H9 (cell line): ENCODE measurements around the gene TEX51. TPM values are rescaled to one million over a fixed set of nuclear protein-coding genes. Genes with fewer than 3 reads are reported as not detected.

Experiments used
- DNase-seq: peaks from one replicate; pipeline ENCODE4 v3.0.0-alpha.2; 2017
- H2AFZ ChIP-seq: one replicate; pipeline ENCODE4 v1.6.1; 2013; ENCODE audit warnings: mild to moderate bottlenecking, low read length, control low read depth, moderate library complexity
- H2AK5ac ChIP-seq: 2 replicates; pipeline ENCODE4 v1.6.1; 2013; ENCODE audit warnings: low read length, control low read depth, mixed read lengths; ENCODE audit not compliant: insufficient read length
- H2BK120ac ChIP-seq: one replicate; pipeline ENCODE4 v1.6.1; 2013; ENCODE audit warnings: low read depth, mild to moderate bottlenecking, low read length, control low read depth, inconsistent platforms; ENCODE audit not compliant: poor library complexity, severe bottlenecking
- H2BK12ac ChIP-seq: 2 replicates; pipeline ENCODE4 v1.6.1; 2013; ENCODE audit warnings: low read length, control low read depth, mixed read lengths, low read depth; ENCODE audit not compliant: insufficient read length
- H2BK15ac ChIP-seq: 2 replicates; pipeline ENCODE4 v1.6.1; 2013; ENCODE audit warnings: low read depth, low read length, control low read depth
- H2BK20ac ChIP-seq: one replicate; pipeline ENCODE4 v1.6.1; 2013; ENCODE audit warnings: low read depth, mild to moderate bottlenecking, low read length, control low read depth, inconsistent platforms; ENCODE audit not compliant: poor library complexity, severe bottlenecking
- H2BK5ac ChIP-seq: 2 replicates; pipeline ENCODE4 v1.6.1; 2013; ENCODE audit warnings: low read length, control low read depth, mixed read lengths; ENCODE audit not compliant: insufficient read length
- H3K14ac ChIP-seq: 2 replicates; pipeline ENCODE4 v1.6.1; 2013; ENCODE audit warnings: low read length, control low read depth; ENCODE audit not compliant: insufficient read depth
- H3K18ac ChIP-seq: 2 replicates; pipeline ENCODE4 v1.6.1; 2013; ENCODE audit warnings: low read depth, mild to moderate bottlenecking, mixed read lengths, low read length, control low read depth; ENCODE audit not compliant: insufficient read length
- H3K23ac ChIP-seq: 2 replicates; pipeline ENCODE4 v1.6.1; 2013; ENCODE audit warnings: low read length, control low read depth, mixed read lengths, low read depth; ENCODE audit not compliant: insufficient read length
- H3K23me2 ChIP-seq: 2 replicates; pipeline ENCODE4 v1.6.1; 2013; ENCODE audit warnings: low read depth, mild to moderate bottlenecking, mixed read lengths, low read length, control low read depth; ENCODE audit not compliant: insufficient read length, poor library complexity, severe bottlenecking
- H3K27ac ChIP-seq: 2 replicates; pipeline ENCODE4 v1.5.1; 2013; ENCODE audit warnings: low read length, control low read depth, mixed read lengths, low read depth; ENCODE audit not compliant: insufficient read length
- H3K27me3 ChIP-seq: 2 replicates; pipeline ENCODE4 v1.6.1; 2013; ENCODE audit warnings: low read length, control low read depth, inconsistent platforms; ENCODE audit not compliant: insufficient read depth
- H3K4ac ChIP-seq: 2 replicates; pipeline ENCODE4 v1.6.1; 2013; ENCODE audit warnings: low read depth, mild to moderate bottlenecking, control low read depth, inconsistent platforms, low read length, moderate library complexity
- H3K4me1 ChIP-seq: 2 replicates; pipeline ENCODE4 v1.6.1; 2013; ENCODE audit warnings: low read length, control low read depth, inconsistent platforms; ENCODE audit not compliant: insufficient read depth
- H3K4me2 ChIP-seq: 2 replicates; pipeline ENCODE4 v1.6.1; 2013; ENCODE audit warnings: low read length, control low read depth, mixed read lengths; ENCODE audit not compliant: insufficient read length, insufficient read depth
- H3K56ac ChIP-seq: 2 replicates; pipeline ENCODE4 v1.6.1; 2013; ENCODE audit warnings: low read depth, mild to moderate bottlenecking, mixed read lengths, low read length, control low read depth; ENCODE audit not compliant: insufficient read length
- H3K79me1 ChIP-seq: 2 replicates; pipeline ENCODE4 v1.6.1; 2013; ENCODE audit warnings: low read depth, mild to moderate bottlenecking, moderate library complexity, low read length, control low read depth, inconsistent platforms; ENCODE audit not compliant: insufficient read depth, poor library complexity, severe bottlenecking
- H3K79me2 ChIP-seq: 2 replicates; pipeline ENCODE4 v1.6.1; 2013; ENCODE audit warnings: low read length, control low read depth, inconsistent platforms; ENCODE audit not compliant: insufficient read depth
- H3K9ac ChIP-seq: 2 replicates; pipeline ENCODE4 v1.6.1; 2013; ENCODE audit warnings: low read length, control low read depth, mixed read lengths; ENCODE audit not compliant: insufficient read length; ENCODE audit errors: extremely low read depth
- H3K9me3 ChIP-seq: one replicate; pipeline ENCODE4 v1.6.1; 2013; ENCODE audit warnings: low read depth, low read length, inconsistent platforms; ENCODE audit not compliant: control insufficient read depth
- H3T11ph ChIP-seq: one replicate; pipeline ENCODE4 v1.6.1; 2013; ENCODE audit warnings: mild to moderate bottlenecking, low read length, control low read depth, inconsistent platforms
- H4K20me1 ChIP-seq: one replicate; pipeline ENCODE4 v1.6.1; 2013; ENCODE audit not compliant: control insufficient read depth, insufficient read length, insufficient read depth
- H4K5ac ChIP-seq: 2 replicates; pipeline ENCODE4 v1.6.1; 2013; ENCODE audit warnings: low read depth, mild to moderate bottlenecking, mixed read lengths, low read length, control low read depth; ENCODE audit not compliant: insufficient read length
- H4K8ac ChIP-seq: replicated peaks from 2 replicates; pipeline ENCODE4 v1.6.1; 2013; ENCODE audit warnings: low read length, control low read depth, mixed read lengths, low read depth; ENCODE audit not compliant: insufficient read length
- H4K91ac ChIP-seq: 2 replicates; pipeline ENCODE4 v1.6.1; 2013; ENCODE audit warnings: low read depth, mild to moderate bottlenecking, moderate library complexity, mixed read lengths, low read length, control low read depth; ENCODE audit not compliant: insufficient read length
- H3K27ac Mint-ChIP-seq, 3 experiments: 2 replicates in 2 of 3; 3 replicates in 1 of 3; pipeline ENCODE4 v1.8.0; 2020 to 2021; ENCODE audit warnings: mixed read lengths in 3 of 3, mild to moderate bottlenecking in 1 of 3, moderate library complexity in 1 of 3
- H3K27me3 Mint-ChIP-seq: 2 replicates; pipeline ENCODE4 v1.8.0; 2021; ENCODE audit warnings: low read depth, mild to moderate bottlenecking, moderate library complexity, mixed read lengths
- H3K36me3 Mint-ChIP-seq, 3 experiments: 2 replicates in 2 of 3; 3 replicates in 1 of 3; pipeline ENCODE4 v1.8.0; 2020 to 2021; ENCODE audit warnings: low read depth in 3 of 3, mixed read lengths in 3 of 3; ENCODE audit not compliant: insufficient read depth in 1 of 3
- H3K4me1 Mint-ChIP-seq, 2 experiments: 2 replicates each; pipeline ENCODE4 v1.8.0; 2020; ENCODE audit warnings: mixed read lengths in 2 of 2
- H3K4me3 Mint-ChIP-seq, 2 experiments: 2 replicates in 1 of 2; 3 replicates in 1 of 2; pipeline ENCODE4 v1.8.0; 2020 to 2021; ENCODE audit warnings: mild to moderate bottlenecking in 2 of 2, mixed read lengths in 2 of 2, moderate library complexity in 1 of 2
- H3K9me3 Mint-ChIP-seq, 2 experiments: 2 replicates in 1 of 2; 3 replicates in 1 of 2; pipeline ENCODE4 v1.8.0; 2020; ENCODE audit warnings: mild to moderate bottlenecking in 2 of 2, mixed read lengths in 2 of 2, moderate library complexity in 1 of 2
- WGBS: extraction: QIAGEN DNeasy Blood & Tissue Kit; methylation state at CpG from one replicate; pipeline ENCODE4 v1.1.7; 2013; ENCODE audit warnings: missing lambda C conversion rate, low lambda C conversion rate, mixed read lengths; ENCODE audit not compliant: insufficient read length; ENCODE audit errors: extremely low coverage; 5-methylcytosine and 5-hydroxymethylcytosine counted together
- total RNA-seq: library from RNA; stranded (reverse); gene quantifications from 2 replicates; pipeline ENCODE4 v1.2.1, GENCODE V29; 2021
- TF ChIP-seq, protein P1 (sequence below): fragments of 200-600 bp; sonication (generic); conservative IDR thresholded peaks from 3 replicates; pipeline ENCODE4 v1.8.0; 2021; ENCODE audit warnings: antibody characterized with exemption, mild to moderate bottlenecking

The TEX51 gene
- total RNA-seq, 1 experiment from 2014 or later, result not detected

GRCh38 chr2:126909781-126910180 is 11.1 kb downstream of the TEX51 start:
- no peaks in the 10 kb centered on the region for H3K4me1 ChIP-seq
- H3K56ac ChIP-seq, result no peak overlapping the region
- Mint-ChIP-seq H3K27ac (no peak overlapping the region), H3K27me3 (peaks cover 31% of the 10 kb centered on the region), H3K4me3 (no peak overlapping the region), H3K36me3 (no peaks in the 10 kb centered on the region; a peak in 1 of 7 replicates), H3K4me1 (peaks cover 5 to 12% of the 10 kb centered on the region in 2 experiments; a peak in 3 of 4 replicates), H3K9me3 (peaks cover 2 to 4% of the 10 kb centered on the region in 2 experiments; a peak in 3 of 5 replicates)
- no peaks in the 10 kb centered on the region for H3K23me2 ChIP-seq
- H4K91ac ChIP-seq, result no peak overlapping the region
- H2BK120ac ChIP-seq, result no peak overlapping the region
- no peak overlapping the region for H2BK15ac ChIP-seq
- H3K9me3 ChIP-seq, result no peaks in the 10 kb centered on the region
- no peaks in the 10 kb centered on the region for H3K79me2 ChIP-seq
- H2BK5ac ChIP-seq, result no peak overlapping the region
- H2AK5ac ChIP-seq, result no peak overlapping the region
- no peaks in the 10 kb centered on the region for H3K27me3 ChIP-seq
- H4K5ac ChIP-seq, result no peak overlapping the region
- no peak overlapping the region for H3K4me2 ChIP-seq
- H3K18ac ChIP-seq, result no peak overlapping the region
- no CpG with 5 or more reads among the region's 3 CpGs for WGBS
- TF ChIP-seq, protein P1, sequence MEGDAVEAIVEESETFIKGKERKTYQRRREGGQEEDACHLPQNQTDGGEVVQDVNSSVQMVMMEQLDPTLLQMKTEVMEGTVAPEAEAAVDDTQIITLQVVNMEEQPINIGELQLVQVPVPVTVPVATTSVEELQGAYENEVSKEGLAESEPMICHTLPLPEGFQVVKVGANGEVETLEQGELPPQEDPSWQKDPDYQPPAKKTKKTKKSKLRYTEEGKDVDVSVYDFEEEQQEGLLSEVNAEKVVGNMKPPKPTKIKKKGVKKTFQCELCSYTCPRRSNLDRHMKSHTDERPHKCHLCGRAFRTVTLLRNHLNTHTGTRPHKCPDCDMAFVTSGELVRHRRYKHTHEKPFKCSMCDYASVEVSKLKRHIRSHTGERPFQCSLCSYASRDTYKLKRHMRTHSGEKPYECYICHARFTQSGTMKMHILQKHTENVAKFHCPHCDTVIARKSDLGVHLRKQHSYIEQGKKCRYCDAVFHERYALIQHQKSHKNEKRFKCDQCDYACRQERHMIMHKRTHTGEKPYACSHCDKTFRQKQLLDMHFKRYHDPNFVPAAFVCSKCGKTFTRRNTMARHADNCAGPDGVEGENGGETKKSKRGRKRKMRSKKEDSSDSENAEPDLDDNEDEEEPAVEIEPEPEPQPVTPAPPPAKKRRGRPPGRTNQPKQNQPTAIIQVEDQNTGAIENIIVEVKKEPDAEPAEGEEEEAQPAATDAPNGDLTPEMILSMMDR, result no peak
- no peaks in the 10 kb centered on the region for H4K20me1 ChIP-seq
- H2BK12ac ChIP-seq, result no peak overlapping the region
- H3T11ph ChIP-seq, result no peak overlapping the region
- no peak overlapping the region for H3K4ac ChIP-seq
- H3K23ac ChIP-seq, result no peak overlapping the region
- H3K9ac ChIP-seq, result no peak overlapping the region
- no peak overlapping the region for H2BK20ac ChIP-seq
- no peak overlapping the region for H3K27ac ChIP-seq
- no peak overlapping the region for H3K14ac ChIP-seq
- no peaks in the 10 kb centered on the region for H3K79me1 ChIP-seq
- no peak overlapping the region for H4K8ac ChIP-seq
- H2AFZ ChIP-seq, result no peak overlapping the region
- no peak for DNase-seq
